ENCODE data around the gene PRR5.

Gene PRR5

GRCh38 chr22:44736581-44737405, 34.8 kb downstream of the PRR5 start:
- TF ChIP-seq, protein P1, sequence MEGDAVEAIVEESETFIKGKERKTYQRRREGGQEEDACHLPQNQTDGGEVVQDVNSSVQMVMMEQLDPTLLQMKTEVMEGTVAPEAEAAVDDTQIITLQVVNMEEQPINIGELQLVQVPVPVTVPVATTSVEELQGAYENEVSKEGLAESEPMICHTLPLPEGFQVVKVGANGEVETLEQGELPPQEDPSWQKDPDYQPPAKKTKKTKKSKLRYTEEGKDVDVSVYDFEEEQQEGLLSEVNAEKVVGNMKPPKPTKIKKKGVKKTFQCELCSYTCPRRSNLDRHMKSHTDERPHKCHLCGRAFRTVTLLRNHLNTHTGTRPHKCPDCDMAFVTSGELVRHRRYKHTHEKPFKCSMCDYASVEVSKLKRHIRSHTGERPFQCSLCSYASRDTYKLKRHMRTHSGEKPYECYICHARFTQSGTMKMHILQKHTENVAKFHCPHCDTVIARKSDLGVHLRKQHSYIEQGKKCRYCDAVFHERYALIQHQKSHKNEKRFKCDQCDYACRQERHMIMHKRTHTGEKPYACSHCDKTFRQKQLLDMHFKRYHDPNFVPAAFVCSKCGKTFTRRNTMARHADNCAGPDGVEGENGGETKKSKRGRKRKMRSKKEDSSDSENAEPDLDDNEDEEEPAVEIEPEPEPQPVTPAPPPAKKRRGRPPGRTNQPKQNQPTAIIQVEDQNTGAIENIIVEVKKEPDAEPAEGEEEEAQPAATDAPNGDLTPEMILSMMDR (IDR thresholded peaks at IDR 0.05): no peak

DNA sequence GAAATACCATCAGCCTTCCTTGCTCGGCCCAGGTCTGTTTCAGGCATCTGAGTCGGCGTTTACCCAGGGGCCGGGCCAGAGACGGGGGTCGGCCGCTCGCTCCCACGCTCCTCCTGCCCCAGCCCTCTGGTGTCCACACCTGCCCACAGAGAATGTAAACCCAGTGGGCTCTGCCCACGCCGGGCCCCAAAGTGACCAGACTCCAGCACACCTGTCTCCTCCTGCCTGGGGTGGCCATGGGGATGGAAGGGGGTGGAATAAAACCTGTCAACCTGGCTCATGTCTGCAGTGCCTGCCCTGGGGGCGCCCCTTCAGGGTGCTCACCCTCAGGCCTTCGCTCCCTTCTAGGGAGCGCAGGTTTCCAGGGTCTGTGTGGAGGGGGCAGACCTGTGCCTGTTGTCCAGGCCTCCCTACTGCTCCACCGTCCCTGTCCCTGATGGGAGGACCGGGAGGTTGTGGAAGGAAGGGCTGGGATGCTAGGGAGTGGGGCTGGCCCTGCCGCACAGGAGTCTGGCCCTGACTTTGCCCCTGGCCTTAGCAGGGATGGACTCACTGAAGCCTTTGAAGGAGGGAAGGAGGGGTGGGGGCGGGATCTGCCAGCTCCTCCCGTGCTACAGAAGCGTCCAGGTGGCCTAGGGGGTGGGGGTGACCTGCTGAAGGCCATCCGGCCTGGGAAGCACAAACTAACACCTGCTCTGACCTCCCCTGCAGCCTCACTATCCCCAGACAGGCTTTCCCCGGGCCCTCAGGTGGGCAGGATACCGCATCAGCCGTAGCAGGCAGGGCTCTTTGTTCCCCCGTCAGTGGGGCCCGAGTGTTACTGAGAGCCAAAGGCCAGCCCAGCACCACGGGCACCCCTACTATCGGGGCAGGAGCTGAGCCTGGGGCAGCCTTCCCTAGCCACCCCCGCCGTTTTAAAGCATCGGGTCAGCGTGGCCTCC, 35.7 kb downstream of the PRR5 start:
- TF ChIP-seq, protein P1 (IDR thresholded peaks at IDR 0.05): no peak

DNA sequence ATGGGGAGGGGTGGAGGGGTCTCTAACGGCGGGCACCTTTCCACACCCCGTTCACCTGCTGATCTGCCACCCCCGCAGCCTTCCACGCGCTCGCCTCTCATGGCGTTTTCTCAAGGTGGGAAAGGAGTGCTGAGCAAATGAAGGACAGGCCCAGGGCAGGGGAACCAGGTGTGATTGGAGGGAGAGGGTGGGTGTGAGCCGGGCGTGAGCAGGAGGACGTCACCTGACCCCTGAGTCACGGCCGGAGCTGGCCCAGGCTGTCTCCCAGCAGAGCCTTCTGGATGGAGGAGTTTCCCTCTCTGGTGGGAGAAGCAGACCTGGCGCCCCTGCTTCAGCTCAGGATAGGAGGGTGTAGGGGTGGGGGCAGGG, 36.3 kb downstream of the PRR5 start:
- TF ChIP-seq, protein P1 (IDR thresholded peaks at IDR 0.05): no peak

DNA sequence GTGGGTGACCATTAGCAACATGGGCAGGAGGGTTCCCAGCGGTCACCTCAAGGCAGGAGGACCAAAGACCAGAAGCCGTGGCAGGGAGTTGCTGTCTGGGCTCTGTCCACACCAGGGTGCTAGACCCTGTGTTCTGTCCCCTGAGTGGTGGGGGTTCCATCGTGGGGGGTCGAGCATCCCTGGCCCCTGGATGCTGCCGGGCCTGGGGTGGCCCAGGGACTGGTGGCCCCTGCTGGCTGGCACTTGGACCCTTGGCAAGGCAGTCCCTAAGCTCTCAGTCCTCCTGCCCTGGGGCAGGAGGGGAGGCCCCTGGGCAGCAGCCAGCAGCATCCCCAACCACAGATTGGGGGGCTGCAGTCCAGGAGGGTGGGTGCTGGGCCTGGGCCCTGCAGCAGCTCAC, 37.0 kb downstream of the PRR5 start:
- TF ChIP-seq, protein P1 (IDR thresholded peaks at IDR 0.05): no peak

GRCh38 chr22:44740307-44740706, 38.3 kb downstream of the PRR5 start:
- TF ChIP-seq, protein P1 (IDR thresholded peaks at IDR 0.05): no peak

- TF ChIP-seq, protein P1 (IDR thresholded peaks at IDR 0.05): no peak
Measured at GRCh38 chr22:44741929-44742328, 39.9 kb downstream of the PRR5 start.

- TF ChIP-seq, protein P1 (IDR thresholded peaks at IDR 0.05): no peak
Measured at GRCh38 chr22:44743247-44743646, 41.2 kb downstream of the PRR5 start.
